GM18526 (cell line): ENCODE results near the gene SIRPG.

Experiments used
- POLR2A ChIP-seq: IDR thresholded peaks from 3 replicates; pipeline ENCODE4 v1.6.1; 2011; ENCODE audit not compliant: insufficient read length; ENCODE audit errors: extremely low read depth

SIRPG gene

GRCh38 chr20:1657556-1658334 is at the start of gene SIRPG:
SIRPG (minus strand) TSS chr20:1657779; CDS start chr20:1657714, 65 bp downstream.
- TF ChIP-seq POLR2A, result no peak

GRCh38 chr20:1706079-1706478 is 48.5 kb upstream of the SIRPG start:
- no peak for TF ChIP-seq POLR2A

- no peak for TF ChIP-seq POLR2A
Measured at GRCh38 chr20:1702855-1703254, 45.3 kb upstream of the SIRPG start.

GRCh38 chr20:1702328-1702727 is 44.7 kb upstream of the SIRPG start:
- TF ChIP-seq POLR2A, result no peak

- TF ChIP-seq POLR2A, result no peak
Measured at GRCh38 chr20:1700990-1701389, 43.4 kb upstream of the SIRPG start.

DNA sequence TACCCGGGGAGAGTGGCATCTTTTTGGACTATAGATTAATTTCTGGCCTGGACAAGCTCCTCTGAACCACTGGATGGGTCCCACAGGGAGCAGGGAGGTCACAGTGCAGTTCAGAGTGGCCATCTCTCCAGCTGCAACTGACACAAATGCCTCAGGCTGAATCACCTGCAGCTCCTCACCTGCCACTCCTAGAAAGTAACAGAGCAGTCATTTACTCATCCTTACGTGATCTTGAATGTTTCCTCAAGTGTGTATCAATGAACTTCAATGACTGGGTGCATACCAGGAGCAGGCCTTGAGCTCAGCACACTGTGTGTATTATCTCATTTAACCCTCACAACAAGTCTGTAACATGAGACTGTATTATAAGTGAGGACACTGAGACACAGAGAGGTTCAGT is 40.0 kb upstream of the SIRPG start:
- no peak for TF ChIP-seq POLR2A

- no peak for TF ChIP-seq POLR2A
Measured at GRCh38 chr20:1696521-1697209, 39.1 kb upstream of the SIRPG start.

- no peak for TF ChIP-seq POLR2A
Measured at GRCh38 chr20:1694672-1695071, 37.1 kb upstream of the SIRPG start.

DNA sequence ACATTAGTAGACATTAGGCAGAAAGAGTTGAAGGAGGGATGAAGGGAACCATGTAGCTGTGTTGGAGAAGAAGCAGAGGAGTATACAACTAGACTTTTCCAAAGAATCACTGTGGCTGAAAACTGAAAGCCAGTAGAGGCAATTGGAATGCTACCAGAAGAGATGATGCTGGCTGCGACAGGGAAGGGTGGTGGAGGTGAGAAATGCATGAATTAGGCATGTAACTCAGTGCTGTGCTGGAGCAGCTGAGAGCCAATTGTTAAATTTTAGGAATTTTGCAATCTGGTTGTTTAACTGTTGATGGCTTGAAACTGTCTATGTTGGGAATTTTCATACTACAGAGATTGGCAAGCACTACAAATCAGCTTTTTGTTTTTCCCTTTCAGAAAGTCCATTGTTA is 35.8 kb upstream of the SIRPG start:
- TF ChIP-seq POLR2A, result no peak

GRCh38 chr20:1689721-1690120 is 32.1 kb upstream of the SIRPG start:
- TF ChIP-seq POLR2A, result no peak

GRCh38 chr20:1688886-1689538 is 31.4 kb upstream of the SIRPG start:
- TF ChIP-seq POLR2A, result no peak

GRCh38 chr20:1687053-1687452 is 29.5 kb upstream of the SIRPG start:
- TF ChIP-seq POLR2A, result no peak

DNA sequence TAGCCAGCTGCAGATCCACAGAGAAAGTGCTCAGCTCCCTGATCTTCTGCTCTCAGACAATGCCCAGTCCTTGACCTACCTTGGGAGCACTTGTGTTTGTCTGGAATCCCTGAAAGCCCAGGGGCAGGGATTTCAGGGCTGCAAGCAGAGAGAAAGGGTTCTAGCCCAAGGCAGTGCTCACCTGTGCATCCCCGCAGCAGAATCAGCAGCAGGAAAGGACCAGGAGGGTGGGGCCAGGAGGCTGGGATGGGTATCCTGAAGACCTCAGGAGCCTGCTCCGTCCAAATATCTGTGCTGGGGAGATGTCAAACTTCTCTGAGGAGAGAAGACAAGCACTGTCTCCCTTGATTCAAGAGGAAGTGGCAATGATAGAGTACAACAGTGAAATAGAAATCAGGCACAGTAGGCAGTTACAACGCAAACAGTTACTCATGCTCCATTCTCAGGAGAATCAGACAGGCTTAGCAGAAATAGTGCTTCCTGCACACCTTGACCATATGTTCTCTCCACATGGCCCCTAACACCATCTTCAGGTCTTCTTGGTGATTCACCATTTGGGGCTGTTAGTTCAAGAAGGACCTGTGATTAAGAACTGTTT is 28.7 kb upstream of the SIRPG start:
- no peak for TF ChIP-seq POLR2A

GRCh38 chr20:1685304-1686052 is 27.9 kb upstream of the SIRPG start:
- no peak for TF ChIP-seq POLR2A

DNA sequence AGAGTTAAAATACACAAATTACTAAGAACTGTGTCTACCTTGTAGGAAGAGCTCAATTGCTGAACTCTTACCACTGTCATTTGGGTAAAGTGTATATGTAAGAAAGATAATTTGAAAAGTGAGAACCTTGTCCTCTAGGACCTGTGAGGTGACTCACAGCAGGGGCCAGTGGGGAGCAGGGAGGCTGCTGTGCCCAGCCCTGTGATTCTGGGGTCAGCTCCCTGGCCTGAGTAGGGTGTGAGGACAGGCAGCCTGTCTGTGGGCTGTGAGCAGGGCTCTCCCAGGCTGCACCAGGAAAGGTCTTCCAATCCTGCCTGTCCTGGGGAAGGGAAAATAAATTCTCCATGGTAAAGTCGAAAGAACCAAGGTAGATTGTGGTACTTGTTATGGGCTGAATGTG is 27.3 kb upstream of the SIRPG start:
- TF ChIP-seq POLR2A, result no peak
